Adrenal gland (tissue), 12 donors: ENCODE data around the gene ZNF530. TPM values are rescaled to one million over a fixed set of nuclear protein-coding genes. Genes with fewer than 3 reads are reported as not detected.

Experiments
- DNase-seq, 7 donors: peaks; one replicate each; pipeline ENCODE4 v3.0.0-alpha.2; 2019 to 2020
- H3K27ac ChIP-seq, 5 donors: fragments of 200-600 bp; sonication (generic) in 4 of 5; 1 replicate in 3 of 5; 2 replicates in 2 of 5; pipeline versions ENCODE4 v1.5.1 to v1.8.0; 2016 to 2020; ENCODE audit warnings: mild to moderate bottlenecking in 1 of 5
- H3K27me3 ChIP-seq: fragments of 200-600 bp; 2 replicates; pipeline ENCODE4 v1.8.0; 2021
- H3K36me3 ChIP-seq, 2 donors: fragments of 200-600 bp; replicated peaks in 1 of 2; 1 replicate in 1 of 2; 2 replicates in 1 of 2; pipeline versions ENCODE4 v1.5.1 to v1.8.0; 2018 to 2022
- H3K4me1 ChIP-seq, 2 donors: fragments of 200-600 bp; replicated peaks in 1 of 2; 1 replicate in 1 of 2; 2 replicates in 1 of 2; pipeline versions ENCODE4 v1.5.1 to v1.8.0; 2018 to 2021
- H3K4me3 ChIP-seq, 4 donors: fragments of 200-600 bp; sonication (generic) in 3 of 4; one replicate each; pipeline ENCODE4 v1.5.1; 2016 to 2018
- H3K9me3 ChIP-seq, 3 donors: fragments of 200-600 bp; sonication (generic) in 1 of 3; replicated peaks in 1 of 3; 1 replicate in 2 of 3; 2 replicates in 1 of 3; pipeline versions ENCODE4 v1.5.1 to v1.8.0; 2016 to 2021
- POLR2A ChIP-seq, 2 donors: fragments of 450-650 bp; IDR thresholded peaks; one replicate each; pipeline ENCODE4 v1.6.1; 2017; ENCODE audit warnings: antibody characterized with exemption in 2 of 2, mild to moderate bottlenecking in 2 of 2, moderate library complexity in 1 of 2
- WGBS, 4 donors: extraction: QIAGEN DNeasy Blood & Tissue Kit in 2 of 4; methylation state at CpG; one replicate each; pipeline versions ENCODE4 v1.1.5 to v1.1.7; 2013 to 2017; 5-methylcytosine and 5-hydroxymethylcytosine counted together
- intact Hi-C, 2 donors: fragments of 100-400 bp; cut with DNase I; formaldehyde crosslinking; loops; one replicate each; pipeline versions ENCODE4 v1.14.1 to v1.15.0; 2022 to 2023
- polyA plus RNA-seq, 3 donors: library from polyadenylated mRNA; stranded (reverse); fragments of 200-250 nt in 2 of 3; fragments of 350-450 nt in 1 of 3; fragmentation: Illumina TruSeq in 1 of 3; extraction: RNeasy Lipid Tissue Mini Kit (QIAGEN cat#74804) in 1 of 3; gene quantifications; one replicate each; pipeline ENCODE4 v1.2.3, GENCODE V29; 2013 to 2014
- total RNA-seq, 9 donors: library from RNA; depleted of rRNA in 4 of 9; stranded (reverse); fragments of >200 nt in 4 of 9; fragments of 120-200 nt in 1 of 9; fragmentation: NEBNext Ultra II Directional in 1 of 9; extraction: Animal tissue kit (Norgen Biotek cat#: 25700) in 1 of 9; gene quantifications; one replicate each; pipeline versions ENCODE4 v1.1.0 to v1.2.4, GENCODE V29; 2013 to 2023
- TF ChIP-seq, protein P1 (sequence below), 6 experiments: fragments of 450-650 bp in 4 of 6; fragments of 200-600 bp in 2 of 6; sonication (generic) in 1 of 6; IDR thresholded peaks; 1 replicate in 5 of 6; 2 replicates in 1 of 6; pipeline versions ENCODE4 v1.5.1 to v1.8.0; 2016 to 2021; ENCODE audit warnings: antibody characterized with exemption in 6 of 6, mild to moderate bottlenecking in 2 of 6, moderate library complexity in 1 of 6
- donor health status: healthy with polysubstance abuse.
- donor health status: Bipolar disorder and iron deficiency.
- donor health status: DM: yes; HTN: yes; CAD: no.
- donor health status: DM: no; HTN: no; CAD: no.
- donor health status: DM: no; HTN: no; CAD: no.
- donor health status: DM: yes; HTN: yes; CAD: no.

Gene ZNF530
- total and polyA plus RNA-seq, 12 donors = 1.2 to 5.5 (median 2.5) TPM

DNA sequence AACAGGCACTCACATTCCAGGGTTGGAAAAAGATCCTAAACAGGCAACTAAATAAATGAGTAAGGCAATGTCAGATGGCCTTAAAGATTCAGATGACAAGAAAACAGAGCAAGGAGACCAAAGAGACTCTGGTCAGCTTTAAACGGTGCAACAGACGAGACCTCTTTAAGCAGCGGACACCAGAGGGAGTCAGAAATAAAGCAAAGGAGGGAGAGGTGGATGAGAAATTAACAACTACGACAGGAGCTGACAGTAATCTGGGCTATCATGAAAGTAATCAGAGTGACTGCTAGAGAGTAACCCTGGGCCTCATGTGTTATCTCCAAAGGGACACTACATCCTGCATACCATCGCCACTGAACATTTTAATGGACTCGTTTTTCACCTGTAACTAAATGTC is 41.2 kb upstream of the ZNF530 start:
- Histone ChIP-seq H3K27me3 (no peaks in the 10 kb centered on the region), H3K36me3 (peaks cover 0 to 22% of the 10 kb centered on the region in 2 donors), H3K9me3 (no peaks in the 10 kb centered on the region), H3K4me1 (peaks cover 4 to 16% of the 10 kb centered on the region in 2 donors), H3K4me3 (peak overlapping the region in 3 of 4 donors; percentile 29 to 96 (median 87)), H3K27ac (peak overlapping the region in 1 of 5 donors; percentile 75)
- 20 to 34% (median 27%) methylated on average over 6 of the region's 6 CpGs for WGBS, 4 donors
- DNase-seq = no peak
- intact Hi-C loops = no loop called here
- no peak for TF ChIP-seq POLR2A (IDR thresholded peaks at IDR 0.05)
- TF ChIP-seq, protein P1, sequence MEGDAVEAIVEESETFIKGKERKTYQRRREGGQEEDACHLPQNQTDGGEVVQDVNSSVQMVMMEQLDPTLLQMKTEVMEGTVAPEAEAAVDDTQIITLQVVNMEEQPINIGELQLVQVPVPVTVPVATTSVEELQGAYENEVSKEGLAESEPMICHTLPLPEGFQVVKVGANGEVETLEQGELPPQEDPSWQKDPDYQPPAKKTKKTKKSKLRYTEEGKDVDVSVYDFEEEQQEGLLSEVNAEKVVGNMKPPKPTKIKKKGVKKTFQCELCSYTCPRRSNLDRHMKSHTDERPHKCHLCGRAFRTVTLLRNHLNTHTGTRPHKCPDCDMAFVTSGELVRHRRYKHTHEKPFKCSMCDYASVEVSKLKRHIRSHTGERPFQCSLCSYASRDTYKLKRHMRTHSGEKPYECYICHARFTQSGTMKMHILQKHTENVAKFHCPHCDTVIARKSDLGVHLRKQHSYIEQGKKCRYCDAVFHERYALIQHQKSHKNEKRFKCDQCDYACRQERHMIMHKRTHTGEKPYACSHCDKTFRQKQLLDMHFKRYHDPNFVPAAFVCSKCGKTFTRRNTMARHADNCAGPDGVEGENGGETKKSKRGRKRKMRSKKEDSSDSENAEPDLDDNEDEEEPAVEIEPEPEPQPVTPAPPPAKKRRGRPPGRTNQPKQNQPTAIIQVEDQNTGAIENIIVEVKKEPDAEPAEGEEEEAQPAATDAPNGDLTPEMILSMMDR (IDR thresholded peaks at IDR 0.05) = no peak

DNA sequence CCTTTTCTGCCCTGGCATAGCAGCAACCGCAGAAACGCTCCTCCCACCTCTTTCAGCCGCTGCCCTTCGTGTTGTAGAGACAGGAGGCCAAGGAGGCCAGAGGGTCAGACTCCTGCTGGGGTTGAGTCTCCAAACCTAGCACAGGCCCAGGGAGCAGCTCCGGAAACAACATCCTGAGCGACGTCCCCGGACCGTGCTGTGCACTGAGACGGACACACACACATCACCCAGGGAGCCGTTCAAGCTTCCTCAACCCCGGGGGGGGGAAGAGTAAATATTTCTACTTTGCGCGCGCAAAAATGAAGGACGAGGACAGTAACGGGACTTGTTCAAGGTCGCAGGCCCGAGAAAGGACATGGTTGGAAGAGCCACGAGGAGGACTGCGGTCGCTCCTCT is 40.7 kb upstream of the ZNF530 start:
- intact Hi-C loops = no loop called here
- no peaks in the 10 kb centered on the region for H3K27me3 ChIP-seq
- WGBS, 4 donors = 0 to 1% (median 0%) methylated on average over 19 to 22 of the region's 22 CpGs
- H3K4me3 ChIP-seq = peak overlapping the region; percentile 29 to 96 (median 68)
- no peaks in the 10 kb centered on the region for H3K9me3 ChIP-seq
- H3K4me1 ChIP-seq = peaks cover 4 to 16% of the 10 kb centered on the region in 2 donors
- no peak for TF ChIP-seq POLR2A (IDR thresholded peaks at IDR 0.05)
- TF ChIP-seq, protein P1 (IDR thresholded peaks at IDR 0.05) = no peak
- H3K27ac ChIP-seq = peak overlapping the region in 4 of 5 donors; percentile 12 to 75 (median 58)
- H3K36me3 ChIP-seq = peaks cover 0 to 19% of the 10 kb centered on the region in 2 donors
- DNase-seq = peak in 6 of 7 donors; percentile 19 to 57 (median 30)

DNA sequence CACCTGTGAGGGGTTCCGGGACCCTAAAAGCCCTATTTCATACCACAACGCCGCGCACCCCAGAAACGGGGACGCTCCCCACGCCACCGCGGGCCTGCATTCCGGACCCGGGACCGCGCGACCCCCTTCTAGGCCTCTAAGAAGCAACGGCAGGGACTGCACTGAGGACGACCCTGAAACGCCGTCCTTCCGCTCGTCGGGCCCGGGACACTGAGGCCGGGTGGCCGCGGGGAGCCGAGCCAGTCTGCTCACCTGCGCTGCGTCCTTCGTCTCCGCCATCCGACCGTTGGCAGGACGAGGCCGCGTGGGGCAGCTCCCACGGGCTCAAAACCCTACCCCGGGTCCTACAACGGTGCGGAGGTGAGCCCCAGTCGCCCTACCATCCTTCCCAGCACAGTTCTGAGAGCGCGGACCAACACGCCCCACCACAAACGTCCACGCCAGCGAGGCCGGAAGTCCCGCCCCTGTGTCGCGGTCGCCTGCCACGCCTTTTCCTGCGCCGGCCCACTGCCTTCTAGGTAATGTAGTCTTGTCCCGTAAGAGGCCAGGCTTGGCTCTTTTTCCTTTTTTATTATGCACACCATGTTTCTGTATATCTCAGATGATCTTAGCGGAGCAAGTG is 40.2 kb upstream of the ZNF530 start, which contains the start of gene ZNF550:
Gene ZNF550 (minus strand): TSS at position 460 of the 622 bp plus-strand sequence. CDS start 181 bp downstream, at position 279.
- peak within 1 kb of the TSS; percentile 29 to 96 (median 68) for H3K4me3 ChIP-seq
- H3K9me3 ChIP-seq = peaks cover 0 to 1% (median 0%) of the 10 kb centered on the region in 3 donors
- no peaks in the 10 kb centered on the region for H3K27me3 ChIP-seq
- TF ChIP-seq POLR2A (IDR thresholded peaks at IDR 0.05) = peak in 1 of 2 donors; percentile 50
- TF ChIP-seq, protein P1 (IDR thresholded peaks at IDR 0.05) = no peak
- H3K4me1 ChIP-seq = peaks cover 4 to 16% of the 10 kb centered on the region in 2 donors
- H3K27ac ChIP-seq = peak within 1 kb of the TSS in 4 of 5 donors; percentile 12 to 75 (median 58)
- intact Hi-C loops = no loop called here
- 0 to 1% (median 0%) methylated on average over 21 to 56 of the region's 56 CpGs for WGBS, 4 donors
- DNase-seq = peak; percentile 89 to 96 (median 92)
- H3K36me3 ChIP-seq = peaks cover 0 to 14% of the 10 kb centered on the region in 2 donors

DNA sequence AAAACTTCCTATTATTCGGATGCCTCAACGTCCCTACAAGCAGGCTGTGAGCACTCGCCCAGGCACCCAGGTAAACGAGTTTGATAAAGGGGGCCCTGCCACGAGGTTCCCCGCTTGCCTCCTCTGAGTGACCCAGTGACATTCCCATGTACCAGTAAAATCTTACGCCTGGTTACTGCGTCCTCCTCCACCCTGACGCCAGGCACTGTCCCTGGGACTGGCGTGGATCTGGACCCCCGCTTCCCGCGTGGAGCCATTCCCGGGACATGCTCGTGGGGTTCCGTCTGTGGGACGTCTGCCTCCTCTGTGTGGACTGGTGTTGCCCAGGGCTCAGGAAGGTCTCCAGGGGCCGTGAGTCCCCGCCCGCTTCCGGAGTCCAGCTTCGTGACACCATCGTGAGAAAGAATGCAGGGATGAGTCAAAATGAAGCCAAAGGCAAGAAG is 39.6 kb upstream of the ZNF530 start:
- TF ChIP-seq, protein P1 (IDR thresholded peaks at IDR 0.05) = no peak
- no peak for TF ChIP-seq POLR2A (IDR thresholded peaks at IDR 0.05)
- peak overlapping the region in 3 of 5 donors; percentile 56 to 60 (median 57) for H3K27ac ChIP-seq
- H3K4me1 ChIP-seq = peaks cover 4 to 16% of the 10 kb centered on the region in 2 donors
- 19 to 46% (median 27%) methylated on average over 19 to 23 of the region's 23 CpGs for WGBS, 4 donors
- intact Hi-C loops = no loop called here
- DNase-seq = peak in 6 of 7 donors; percentile 4 to 48 (median 32)
- H3K27me3 ChIP-seq = no peaks in the 10 kb centered on the region
- H3K9me3 ChIP-seq = peaks cover 0 to 5% (median 0%) of the 10 kb centered on the region in 3 donors
- H3K4me3 ChIP-seq = peak overlapping the region in 3 of 4 donors; percentile 29 to 96 (median 87)
- H3K36me3 ChIP-seq = peaks cover 0 to 10% of the 10 kb centered on the region in 2 donors
